ENCODE results near the gene DPH3. TPM values are rescaled to one million over a fixed set of nuclear protein-coding genes. Genes with fewer than 3 reads are reported as not detected.

The DPH3 gene
- polyA plus RNA-seq, 6 donors from 2014 or later: 17.2 to 26.4 (median 21.3) TPM

- peak; percentile 75 to 79 for ATAC-seq (ENCODE audit: low read depth in 2 of 2)
- peaks cover 0 to 9% of the 10 kb centered on the region in 2 donors for H3K36me3 Mint-ChIP-seq
- peak overlapping the region in 5 of 6 donors; percentile 29 to 79 (median 65) for H3K27ac Mint-ChIP-seq
- peaks cover 16 to 39% (median 22%) of the 10 kb centered on the region in 3 donors for H3K4me1 Mint-ChIP-seq
- no peak overlapping the region for H3K4me3 Mint-ChIP-seq
- H3K9me3 Mint-ChIP-seq: no peaks in the 10 kb centered on the region
- no peaks in the 10 kb centered on the region for H3K27me3 Mint-ChIP-seq
- DNase-seq: no peak
Observed at GRCh38 chr3:16286751-16287543, 22.2 kb upstream of the DPH3 start.

- H3K9me3 Mint-ChIP-seq: no peaks in the 10 kb centered on the region
- no peak for DNase-seq
- peak overlapping the region in 4 of 6 donors; percentile 4 to 79 (median 44) for H3K27ac Mint-ChIP-seq
- peaks cover 0 to 9% of the 10 kb centered on the region in 2 donors for H3K36me3 Mint-ChIP-seq
- H3K4me1 Mint-ChIP-seq: peaks cover 13 to 36% (median 18%) of the 10 kb centered on the region in 3 donors
- no peak for ATAC-seq (ENCODE audit: low read depth in 2 of 2)
- H3K27me3 Mint-ChIP-seq: no peaks in the 10 kb centered on the region
- H3K4me3 Mint-ChIP-seq: peak overlapping the region in 1 of 8 donors; percentile 21
Observed at GRCh38 chr3:16286161-16286560, 21.4 kb upstream of the DPH3 start.

DNA sequence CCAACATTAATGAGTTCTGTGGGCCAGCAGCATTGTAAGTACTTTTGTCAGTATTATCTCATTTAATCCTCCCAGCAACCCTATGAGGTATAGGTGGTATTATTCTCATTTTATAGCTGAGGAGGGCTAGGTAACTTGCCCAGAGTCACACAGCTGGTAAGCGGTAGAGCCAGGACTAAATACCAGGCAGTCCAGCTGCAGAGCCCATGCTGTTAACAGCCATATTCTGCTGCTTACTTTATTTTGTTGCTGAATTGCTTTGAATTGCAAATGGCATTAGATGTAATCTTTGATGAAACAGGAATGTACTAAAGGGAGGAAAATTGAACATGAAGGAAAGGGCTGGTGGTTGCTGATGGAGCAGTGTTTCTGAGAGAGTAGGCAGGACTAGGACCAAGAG lies 19.9 kb upstream of the DPH3 start:
- no peak overlapping the region for H3K4me3 Mint-ChIP-seq
- H3K27me3 Mint-ChIP-seq: no peaks in the 10 kb centered on the region
- peaks cover 0 to 9% of the 10 kb centered on the region in 2 donors for H3K36me3 Mint-ChIP-seq
- peak overlapping the region in 2 of 6 donors; percentile 44 to 51 for H3K27ac Mint-ChIP-seq
- no peaks in the 10 kb centered on the region for H3K9me3 Mint-ChIP-seq
- DNase-seq: no peak
- H3K4me1 Mint-ChIP-seq: peaks cover 7 to 20% (median 8%) of the 10 kb centered on the region in 3 donors
- no peak for ATAC-seq (ENCODE audit: low read depth in 2 of 2)

DNA sequence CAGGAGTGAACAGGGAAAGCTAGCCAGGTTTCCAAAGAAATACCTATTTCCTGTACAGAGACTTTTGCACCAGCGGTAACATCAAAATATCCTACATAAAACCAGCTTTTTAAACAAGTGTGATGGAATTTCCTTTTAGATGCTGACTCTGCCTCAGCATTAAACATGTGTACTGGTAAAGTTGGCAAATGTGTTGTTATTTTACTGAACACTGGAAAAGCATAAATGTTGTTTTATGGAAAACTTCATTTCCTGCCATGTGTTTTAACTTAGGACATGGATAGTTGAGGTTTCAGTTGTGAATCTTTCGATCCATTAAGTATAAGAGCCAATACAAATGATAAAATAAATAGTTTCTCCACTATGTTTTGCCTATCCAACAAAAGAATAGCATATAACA lies 15.9 kb upstream of the DPH3 start:
- Mint-ChIP-seq H3K27ac (no peak overlapping the region), H3K4me1 (peaks cover 0 to 3% (median 0%) of the 10 kb centered on the region in 3 donors), H3K9me3 (no peaks in the 10 kb centered on the region), H3K4me3 (no peak overlapping the region), H3K27me3 (no peaks in the 10 kb centered on the region), H3K36me3 (peaks cover 6 to 9% of the 10 kb centered on the region in 2 donors)
- DNase-seq (no peak), ATAC-seq (ENCODE audit: low read depth in 2 of 2) (no peak)

GRCh38 chr3:16279010-16279801 lies 14.5 kb upstream of the DPH3 start:
- Mint-ChIP-seq H3K36me3 (peaks cover 6 to 9% of the 10 kb centered on the region in 2 donors), H3K4me1 (no peaks in the 10 kb centered on the region), H3K4me3 (no peak overlapping the region), H3K27ac (no peak overlapping the region), H3K27me3 (no peaks in the 10 kb centered on the region), H3K9me3 (no peaks in the 10 kb centered on the region)
- DNase-seq: no peak
- no peak for ATAC-seq (ENCODE audit: low read depth in 2 of 2)

- no peaks in the 10 kb centered on the region for H3K9me3 Mint-ChIP-seq
- DNase-seq: no peak
- no peaks in the 10 kb centered on the region for H3K27me3 Mint-ChIP-seq
- no peak overlapping the region for H3K4me3 Mint-ChIP-seq
- no peak overlapping the region for H3K27ac Mint-ChIP-seq
- H3K36me3 Mint-ChIP-seq: peaks cover 5 to 11% of the 10 kb centered on the region in 2 donors
- no peaks in the 10 kb centered on the region for H3K4me1 Mint-ChIP-seq
- no peak for ATAC-seq (ENCODE audit: low read depth in 2 of 2)
Observed at GRCh38 chr3:16277471-16277870, 12.7 kb upstream of the DPH3 start.

- Mint-ChIP-seq H3K4me1 (peaks cover 0 to under 1% (median 0%) of the 10 kb centered on the region in 3 donors), H3K27me3 (no peaks in the 10 kb centered on the region), H3K4me3 (no peak overlapping the region), H3K36me3 (peaks cover 0 to 32% of the 10 kb centered on the region in 2 donors), H3K9me3 (no peaks in the 10 kb centered on the region), H3K27ac (no peak overlapping the region)
- no peak for DNase-seq
- ATAC-seq (ENCODE audit: low read depth in 2 of 2): no peak
Observed at GRCh38 chr3:16273867-16274266, 9.1 kb upstream of the DPH3 start.

DNA sequence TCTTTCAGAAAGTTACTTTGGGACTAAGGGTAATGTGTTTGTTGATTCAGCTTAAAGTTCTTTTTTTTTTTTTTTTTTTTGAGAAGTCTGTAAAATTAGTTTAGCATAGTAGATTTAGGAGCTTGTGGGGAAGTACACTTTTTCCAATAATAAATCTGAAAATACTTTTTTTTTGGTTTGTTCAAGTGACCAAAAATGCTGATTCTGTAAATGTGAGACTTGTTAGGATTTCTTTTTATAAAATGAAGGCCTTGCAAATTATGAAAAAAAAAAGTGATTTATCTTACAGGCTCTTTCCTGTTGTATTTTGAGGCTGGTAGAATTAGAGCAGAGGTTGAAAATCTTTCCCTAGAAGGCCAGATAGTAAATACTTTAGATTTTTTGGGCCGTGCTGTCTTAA lies 7.8 kb upstream of the DPH3 start:
- Mint-ChIP-seq H3K36me3 (peaks cover 0 to 29% of the 10 kb centered on the region in 2 donors), H3K9me3 (no peaks in the 10 kb centered on the region), H3K4me1 (peaks cover 0 to 3% (median 0%) of the 10 kb centered on the region in 3 donors), H3K27ac (no peak overlapping the region), H3K4me3 (no peak overlapping the region), H3K27me3 (no peaks in the 10 kb centered on the region)
- ATAC-seq (ENCODE audit: low read depth in 2 of 2) (no peak), DNase-seq (no peak)

DNA sequence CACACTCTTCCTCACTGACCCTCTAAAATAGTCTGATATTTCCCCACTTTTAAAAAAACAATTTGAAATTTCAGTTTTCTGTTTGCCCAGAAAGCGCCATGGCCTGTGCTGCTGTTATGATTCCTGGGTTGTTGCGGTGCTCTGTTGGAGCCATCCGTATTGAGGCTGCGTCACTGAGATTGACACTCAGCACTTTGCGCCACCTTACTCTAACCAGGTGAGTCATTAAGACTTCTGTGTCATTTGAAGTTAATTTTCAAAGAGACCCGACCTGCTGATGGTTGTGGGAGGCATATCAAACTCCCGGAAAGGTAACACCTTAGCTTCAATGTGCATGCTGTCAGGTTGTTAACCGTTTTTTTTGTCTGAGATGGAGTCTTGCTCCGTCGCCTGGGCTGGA lies 6.1 kb upstream of the DPH3 start:
- peak overlapping the region in 1 of 6 donors; percentile 28 for H3K27ac Mint-ChIP-seq
- ATAC-seq (ENCODE audit: low read depth in 2 of 2): no peak

DNA sequence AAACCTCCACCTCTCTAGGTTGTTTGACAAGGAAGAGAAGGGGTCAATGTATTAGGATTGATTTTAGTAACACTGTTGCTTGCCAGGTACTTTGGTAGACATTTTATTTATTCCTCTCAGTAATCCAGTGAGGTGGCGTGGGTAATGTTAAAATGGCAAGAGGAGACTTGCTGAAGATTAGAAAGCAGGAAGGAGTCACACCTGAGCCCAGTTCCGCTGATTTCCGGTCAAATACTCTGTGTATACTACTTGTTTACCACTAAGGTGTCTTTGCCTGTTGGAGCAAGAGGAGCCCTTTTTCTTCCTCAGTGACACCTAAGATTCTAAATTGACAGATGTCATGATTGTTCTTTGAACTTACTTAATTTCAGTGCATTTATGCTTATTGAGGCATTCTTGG lies 2.0 kb upstream of the DPH3 start:
- Mint-ChIP-seq H3K27me3 (no peaks in the 10 kb centered on the region), H3K4me3 (peak overlapping the region in 4 of 8 donors; percentile 10 to 84 (median 48)), H3K9me3 (no peaks in the 10 kb centered on the region), H3K27ac (peak overlapping the region in 2 of 6 donors; percentile 28 to 64), H3K4me1 (peaks cover 12 to 35% (median 14%) of the 10 kb centered on the region in 3 donors), H3K36me3 (peaks cover 0 to 15% of the 10 kb centered on the region in 2 donors)
- no peak for DNase-seq
- ATAC-seq (ENCODE audit: low read depth in 2 of 2): no peak

More for the DNA sequence above, 6.1 kb upstream of the DPH3 start:
- peaks cover 0 to 26% of the 10 kb centered on the region in 2 donors for H3K36me3 Mint-ChIP-seq
- no peaks in the 10 kb centered on the region for H3K9me3 Mint-ChIP-seq
- H3K27me3 Mint-ChIP-seq: no peaks in the 10 kb centered on the region
- H3K4me3 Mint-ChIP-seq: no peak overlapping the region
- DNase-seq: no peak
- peaks cover 6 to 15% (median 9%) of the 10 kb centered on the region in 3 donors for H3K4me1 Mint-ChIP-seq

GRCh38 chr3:16265455-16265786 lies 678 bp upstream of the DPH3 start:
- H3K4me3 Mint-ChIP-seq: peak overlapping the region; percentile 83 to 100 (median 96)
- peaks cover 0 to 7% of the 10 kb centered on the region in 2 donors for H3K36me3 Mint-ChIP-seq
- peak overlapping the region; percentile 98 to 100 (median 100) for H3K27ac Mint-ChIP-seq
- no peaks in the 10 kb centered on the region for H3K9me3 Mint-ChIP-seq
- H3K4me1 Mint-ChIP-seq: peaks cover 12 to 35% (median 14%) of the 10 kb centered on the region in 3 donors
- no peaks in the 10 kb centered on the region for H3K27me3 Mint-ChIP-seq
- DNase-seq (no peak), ATAC-seq (ENCODE audit: low read depth in 2 of 2) (no peak)

- H3K4me3 Mint-ChIP-seq: peak overlapping the region; percentile 83 to 100 (median 96)
- peak overlapping the region; percentile 98 to 100 (median 100) for H3K27ac Mint-ChIP-seq
Observed at GRCh38 chr3:16264174-16264707, 502 bp downstream of the DPH3 start.

GRCh38 chr3:16262174-16262573 lies 2.6 kb downstream of the DPH3 start:
- no peak for ATAC-seq (ENCODE audit: low read depth in 2 of 2)
- Mint-ChIP-seq H3K4me3 (no peak overlapping the region), H3K9me3 (no peaks in the 10 kb centered on the region), H3K27me3 (no peaks in the 10 kb centered on the region), H3K4me1 (peaks cover 7 to 32% (median 9%) of the 10 kb centered on the region in 3 donors), H3K36me3 (peaks cover 7 to 13% of the 10 kb centered on the region in 2 donors), H3K27ac (no peak overlapping the region)
- no peak for DNase-seq

More at GRCh38 chr3:16264174-16264707, 502 bp downstream of the DPH3 start:
- no peak for DNase-seq
- Mint-ChIP-seq H3K4me1 (peaks cover 12 to 35% (median 14%) of the 10 kb centered on the region in 3 donors), H3K9me3 (no peaks in the 10 kb centered on the region), H3K27me3 (no peaks in the 10 kb centered on the region), H3K36me3 (peaks cover 7 to 8% of the 10 kb centered on the region in 2 donors)
- peak in 1 of 2 donors; percentile 1 for ATAC-seq (ENCODE audit: low read depth in 2 of 2)
